Activated CD8-positive, alpha-beta memory T cell treated with anti-CD3 and anti-CD28 coated beads, Interleukin-2, amount 50 U/mL, for 4 hours (primary cell): ENCODE measurements around the gene C6orf89.

Experiments used
- DNase-seq: peaks from one replicate; pipeline ENCODE4 v3.0.0-alpha.2; 2020

The C6orf89 gene

GRCh38 chr6:36970892-36971842 lies 85.4 kb downstream of the C6orf89 start:
- DNase-seq: no peak

GRCh38 chr6:36971921-36972673 lies 86.3 kb downstream of the C6orf89 start:
- no peak for DNase-seq

GRCh38 chr6:36973190-36973589 lies 87.4 kb downstream of the C6orf89 start:
- no peak for DNase-seq

GRCh38 chr6:36973647-36974046 lies 87.9 kb downstream of the C6orf89 start:
- DNase-seq: no peak

- no peak for DNase-seq
Observed at GRCh38 chr6:36975231-36976006, 89.7 kb downstream of the C6orf89 start.

- no peak for DNase-seq
Observed at GRCh38 chr6:36976007-36976264, 90.2 kb downstream of the C6orf89 start.

- no peak for DNase-seq
Observed at GRCh38 chr6:36976509-36976908, 90.8 kb downstream of the C6orf89 start.

GRCh38 chr6:36976931-36977330 lies 91.2 kb downstream of the C6orf89 start:
- DNase-seq: no peak

GRCh38 chr6:36977470-36977941 lies 91.8 kb downstream of the C6orf89 start:
- no peak for DNase-seq
